ENCODE results near the gene KCNJ10.

DNA sequence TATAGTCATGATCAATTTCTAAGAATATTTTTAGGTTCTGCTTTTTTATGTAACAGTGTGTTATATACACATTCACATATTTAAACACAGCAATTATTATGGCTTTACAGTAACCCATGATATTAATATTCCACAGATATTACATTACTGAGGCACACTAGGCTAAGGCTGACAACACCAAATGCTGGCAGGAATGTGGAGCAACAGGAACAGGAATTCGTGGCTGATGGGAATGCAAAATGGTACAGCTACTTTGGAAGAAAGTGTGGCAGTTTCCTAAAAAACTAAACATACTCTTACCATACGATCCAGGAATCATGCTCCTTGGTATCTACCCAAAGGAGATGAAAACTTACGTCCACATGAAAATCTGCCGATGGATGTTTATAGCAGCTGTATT is 9.5 kb upstream of the KCNJ10 start:
- TF ChIP-seq POLR2A (IDR thresholded peaks at IDR 0.05; ENCODE audit: low read length) (no peak), GATA1 (IDR thresholded peaks at IDR 0.05; ENCODE audit: low read depth, low read length) (no peak)
